Trophoblast cell (in vitro differentiated cells and primary cell): ENCODE results near the gene LRRC3C.

Experiments
- DNase-seq, 2 donors: peaks; one replicate each; pipeline ENCODE4 v3.0.0-alpha.2; 2016
- H2AFZ ChIP-seq: 2 replicates; pipeline ENCODE4 v1.6.1; 2013; ENCODE audit warnings: low read length, moderate library complexity, mild to moderate bottlenecking; ENCODE audit not compliant: insufficient read depth, poor library complexity
- H2AK5ac ChIP-seq: 2 replicates; pipeline ENCODE4 v1.6.1; 2013; ENCODE audit warnings: mild to moderate bottlenecking, low read length
- H2BK120ac ChIP-seq: 2 replicates; pipeline ENCODE4 v1.6.1; 2013; ENCODE audit warnings: low read length, mild to moderate bottlenecking, moderate library complexity; ENCODE audit not compliant: insufficient read depth, poor library complexity
- H2BK12ac ChIP-seq: 2 replicates; pipeline ENCODE4 v1.6.1; 2013; ENCODE audit warnings: mild to moderate bottlenecking, low read length, moderate library complexity
- H2BK5ac ChIP-seq: 2 replicates; pipeline ENCODE4 v1.6.1; 2013; ENCODE audit warnings: low read length, low read depth, moderate library complexity, mild to moderate bottlenecking; ENCODE audit not compliant: poor library complexity
- H3K14ac ChIP-seq: 2 replicates; pipeline ENCODE4 v1.6.1; 2013; ENCODE audit warnings: mild to moderate bottlenecking, low read length
- H3K18ac ChIP-seq: 2 replicates; pipeline ENCODE4 v1.6.1; 2013; ENCODE audit warnings: mild to moderate bottlenecking, low read length
- H3K23ac ChIP-seq: 2 replicates; pipeline ENCODE4 v1.6.1; 2013; ENCODE audit warnings: low read length
- H3K27ac ChIP-seq: 2 replicates; pipeline ENCODE4 v1.5.1; 2013; ENCODE audit warnings: low read depth, mild to moderate bottlenecking, inconsistent platforms, low read length, moderate library complexity
- H3K27me3 ChIP-seq: 2 replicates; pipeline ENCODE4 v1.6.1; 2013; ENCODE audit warnings: inconsistent platforms, mild to moderate bottlenecking, low read length, moderate library complexity; ENCODE audit not compliant: insufficient read depth
- H3K36me3 ChIP-seq, 2 experiments: 1 replicate in 1 of 2; 2 replicates in 1 of 2; pipeline ENCODE4 v1.6.1; 2013; ENCODE audit warnings: low read length in 2 of 2, mild to moderate bottlenecking in 2 of 2, moderate library complexity in 1 of 2; ENCODE audit not compliant: insufficient read depth in 2 of 2, control insufficient read depth in 1 of 2
- H3K4ac ChIP-seq: 2 replicates; pipeline ENCODE4 v1.6.1; 2013; ENCODE audit warnings: low read depth, mild to moderate bottlenecking, low read length, moderate library complexity
- H3K4me1 ChIP-seq, 2 experiments: 1 replicate in 1 of 2; 2 replicates in 1 of 2; pipeline ENCODE4 v1.6.1; 2013; ENCODE audit warnings: low read length in 2 of 2, mild to moderate bottlenecking in 2 of 2, moderate library complexity in 1 of 2; ENCODE audit not compliant: insufficient read depth in 2 of 2, control insufficient read depth in 1 of 2
- H3K4me2 ChIP-seq: 2 replicates; pipeline ENCODE4 v1.6.1; 2013; ENCODE audit warnings: inconsistent platforms, mild to moderate bottlenecking, low read length, moderate library complexity
- H3K4me3 ChIP-seq: 2 replicates; pipeline ENCODE4 v1.5.1; 2013; ENCODE audit warnings: mild to moderate bottlenecking, low read depth, low read length, inconsistent platforms
- H3K79me1 ChIP-seq: one replicate; pipeline ENCODE4 v1.6.1; 2013; ENCODE audit warnings: low read length
- H3K79me2 ChIP-seq: 2 replicates; pipeline ENCODE4 v1.6.1; 2013; ENCODE audit warnings: low read length, mild to moderate bottlenecking; ENCODE audit not compliant: control insufficient read depth, insufficient read depth, poor library complexity
- H3K9ac ChIP-seq: 2 replicates; pipeline ENCODE4 v1.6.1; 2013; ENCODE audit warnings: mild to moderate bottlenecking, low read length
- H3K9me3 ChIP-seq: 2 replicates; pipeline ENCODE4 v1.6.1; 2013; ENCODE audit warnings: low read depth, mild to moderate bottlenecking, control low read depth, inconsistent platforms, low read length; ENCODE audit not compliant: insufficient read depth
- H4K12ac ChIP-seq: 2 replicates; pipeline ENCODE4 v1.6.1; 2013; ENCODE audit warnings: low read depth, mild to moderate bottlenecking, low read length, moderate library complexity
- H4K8ac ChIP-seq: 2 replicates; pipeline ENCODE4 v1.6.1; 2013; ENCODE audit warnings: low read depth, mild to moderate bottlenecking, low read length, moderate library complexity
- H4K91ac ChIP-seq: one replicate; pipeline ENCODE4 v1.6.1; 2013; ENCODE audit warnings: low read depth, mild to moderate bottlenecking, low read length, moderate library complexity
- WGBS: extraction: QIAGEN DNeasy Blood & Tissue Kit; methylation state at CpG from one replicate; pipeline ENCODE4 v1.1.7; 2013; ENCODE audit warnings: missing lambda C conversion rate; ENCODE audit not compliant: insufficient read length, insufficient coverage; ENCODE audit errors: extremely low coverage; 5-methylcytosine and 5-hydroxymethylcytosine counted together

LRRC3C gene

GRCh38 chr17:39994448-39994847, 66.9 kb downstream of the LRRC3C start:
- Histone ChIP-seq H3K9me3 (peaks cover 2% of the 10 kb centered on the region), H3K4me3 (no peak overlapping the region), H3K4me1 (no peaks in the 10 kb centered on the region), H2AK5ac (no peak overlapping the region), H2BK5ac (no peak overlapping the region), H3K79me1 (no peaks in the 10 kb centered on the region), H3K4ac (no peak overlapping the region), H2BK12ac (no peak overlapping the region), H2BK120ac (no peak overlapping the region), H3K9ac (no peak overlapping the region), H3K18ac (no peak overlapping the region), H4K8ac (no peak overlapping the region), H3K14ac (no peak overlapping the region), H3K79me2 (no peaks in the 10 kb centered on the region), H3K27me3 (no peaks in the 10 kb centered on the region), H4K12ac (no peak overlapping the region), H3K23ac (no peak overlapping the region), H3K4me2 (no peak overlapping the region), H4K91ac (no peak overlapping the region), H3K27ac (no peak overlapping the region), H2AFZ (no peak overlapping the region), H3K36me3 (peaks cover 76 to 85% of the 10 kb centered on the region in 2 experiments)
- no peak for DNase-seq
- no CpG with 5 or more reads among the region's 11 CpGs for WGBS
